ENCODE results near the gene UNC5CL.
"Not testable (repeated sequence)": the region's sequence is repeated elsewhere in the genome, so short reads cannot be mapped to it uniquely, and the experiment has no call there.

The UNC5CL gene

DNA sequence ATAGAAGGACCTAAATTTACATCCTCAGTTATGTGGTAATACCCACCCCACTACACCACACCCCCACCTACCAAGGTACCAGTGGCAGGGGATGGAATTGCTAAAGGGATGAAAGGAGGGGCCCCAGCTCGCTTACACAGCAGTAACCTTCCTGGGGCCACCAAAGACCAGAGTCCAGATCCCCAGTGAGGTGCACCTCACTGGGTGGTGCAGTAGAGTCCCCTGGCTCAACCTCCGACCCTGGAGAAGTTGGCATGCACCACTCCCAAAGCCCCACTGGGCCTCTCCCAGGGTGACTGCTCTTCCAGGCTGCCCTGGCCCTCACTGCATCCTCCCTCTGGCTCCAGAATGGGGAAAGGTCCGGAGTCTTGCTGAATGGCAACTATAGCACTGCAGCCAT is 816 bp downstream of the UNC5CL start:
- DNase-seq (ENCODE audit: low read depth in 2 of 2), result no peak

DNA sequence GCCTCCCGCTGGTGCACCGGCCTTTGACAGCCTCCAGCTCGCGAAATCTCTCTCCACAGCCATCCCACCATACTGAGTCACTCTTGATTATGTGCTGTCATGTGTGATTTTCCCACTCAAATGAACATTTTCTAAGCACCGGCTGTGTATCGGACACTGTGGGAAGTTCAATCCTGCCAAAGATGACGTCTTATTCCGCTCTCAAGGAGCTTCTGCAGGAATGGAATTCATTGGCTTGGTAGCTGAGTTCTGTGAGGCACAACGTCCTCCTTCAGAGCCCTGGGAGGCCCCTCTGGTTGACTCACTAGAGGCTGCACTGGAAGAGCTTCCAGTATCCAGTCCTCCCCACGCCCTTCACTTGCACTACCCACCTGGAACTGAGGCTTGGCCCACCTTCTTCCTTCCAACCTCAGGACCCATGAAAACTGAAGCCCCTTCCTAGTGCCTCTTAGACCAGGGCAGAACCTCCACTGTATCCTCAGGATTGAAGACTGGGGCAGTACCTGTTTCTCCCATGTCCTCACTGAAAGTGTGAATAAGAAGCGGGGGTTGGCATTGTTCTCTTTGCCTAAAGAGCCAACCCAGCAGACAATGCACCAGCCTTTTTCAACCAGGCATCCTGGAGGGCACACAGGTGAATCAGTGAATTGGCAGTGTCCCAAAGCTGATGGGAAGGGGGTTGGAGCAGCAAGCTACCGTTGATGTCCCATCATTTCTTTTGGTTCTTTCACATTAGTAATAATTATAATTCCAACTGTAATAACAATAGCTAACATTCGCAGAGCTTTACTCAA is 1.7 kb downstream of the UNC5CL start:
- no peak for DNase-seq (ENCODE audit: low read depth in 2 of 2)

DNA sequence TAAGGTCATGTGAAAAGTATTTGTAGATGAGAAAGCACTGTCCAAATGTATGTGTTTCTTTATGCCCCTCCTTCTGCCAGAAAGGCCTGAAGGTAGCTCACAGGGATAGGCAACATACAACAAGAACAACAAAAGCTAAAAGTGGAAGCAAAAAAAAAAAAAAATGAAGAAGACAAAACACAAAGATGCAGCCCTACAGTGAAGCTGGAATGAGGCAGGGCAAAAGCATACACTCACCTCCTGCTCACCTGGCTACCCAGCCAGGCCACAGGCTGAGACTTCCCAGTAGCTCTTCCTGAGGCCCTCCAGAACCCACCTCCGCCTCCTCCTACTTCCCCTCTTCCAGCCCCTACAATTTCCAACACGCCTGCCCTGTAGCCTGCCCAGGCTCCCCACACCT is 2.4 kb downstream of the UNC5CL start:
- DNase-seq (ENCODE audit: low read depth in 2 of 2), result no peak

DNA sequence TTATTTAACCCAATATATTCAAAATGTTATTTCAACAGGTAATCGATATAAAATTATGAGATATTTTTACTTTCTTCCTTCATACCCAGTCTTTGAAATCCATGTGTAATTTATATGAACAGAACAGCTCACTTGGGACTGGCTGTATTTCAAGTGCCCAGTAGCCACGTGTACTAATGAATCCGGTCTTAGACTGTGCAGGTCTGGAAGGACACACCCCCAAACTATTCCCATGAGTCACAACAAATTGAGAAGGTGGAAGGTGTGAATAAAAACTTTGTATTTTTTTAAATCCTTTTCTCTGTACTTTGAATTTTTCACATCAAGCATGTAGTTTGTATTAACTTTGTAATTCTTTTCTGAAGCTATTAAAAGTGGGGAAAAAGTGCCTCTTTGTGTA is 2.8 kb downstream of the UNC5CL start:
- no peak for DNase-seq (ENCODE audit: low read depth in 2 of 2)

DNA sequence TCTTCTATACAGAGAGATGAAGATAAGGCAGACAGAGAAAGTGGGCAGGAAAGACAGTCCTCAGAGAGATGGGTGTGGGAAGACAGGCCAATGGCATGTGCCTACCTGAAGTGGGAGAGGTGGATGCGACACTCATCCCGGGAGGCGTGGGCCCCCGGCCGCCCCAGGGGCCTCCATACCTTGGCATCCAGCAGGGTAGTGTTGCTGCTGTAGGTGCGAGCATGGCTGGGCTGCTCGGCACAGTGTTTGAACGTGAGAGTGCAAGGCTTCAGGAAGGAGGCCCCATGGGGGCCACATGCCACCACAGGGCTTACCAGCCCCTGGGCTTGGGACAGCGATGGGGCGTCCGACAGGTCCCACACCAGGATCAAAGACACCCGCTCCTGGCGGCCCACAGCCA is 5.2 kb downstream of the UNC5CL start:
- no peak for DNase-seq (ENCODE audit: low read depth in 2 of 2)

DNA sequence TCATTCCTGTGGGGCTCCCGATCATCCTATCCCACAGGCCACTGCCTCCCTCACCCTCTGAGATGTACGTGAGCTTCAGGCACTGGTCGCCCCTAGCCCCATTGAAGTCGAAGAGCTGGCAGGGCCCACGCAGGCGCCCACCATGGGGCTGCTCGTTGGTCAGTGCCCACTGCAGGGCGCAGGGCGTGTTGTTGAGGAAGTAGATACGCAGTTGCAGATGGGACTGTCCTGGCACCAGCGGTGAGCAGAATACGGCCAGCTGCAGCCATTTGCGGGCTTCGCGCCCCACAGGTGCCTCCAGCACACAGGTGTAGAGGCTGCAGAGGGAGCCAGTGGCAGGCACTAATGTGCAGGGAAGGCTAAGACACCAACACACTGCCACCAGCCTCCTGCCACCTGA is 6.2 kb downstream of the UNC5CL start:
- no peak for DNase-seq (ENCODE audit: low read depth in 2 of 2)

DNA sequence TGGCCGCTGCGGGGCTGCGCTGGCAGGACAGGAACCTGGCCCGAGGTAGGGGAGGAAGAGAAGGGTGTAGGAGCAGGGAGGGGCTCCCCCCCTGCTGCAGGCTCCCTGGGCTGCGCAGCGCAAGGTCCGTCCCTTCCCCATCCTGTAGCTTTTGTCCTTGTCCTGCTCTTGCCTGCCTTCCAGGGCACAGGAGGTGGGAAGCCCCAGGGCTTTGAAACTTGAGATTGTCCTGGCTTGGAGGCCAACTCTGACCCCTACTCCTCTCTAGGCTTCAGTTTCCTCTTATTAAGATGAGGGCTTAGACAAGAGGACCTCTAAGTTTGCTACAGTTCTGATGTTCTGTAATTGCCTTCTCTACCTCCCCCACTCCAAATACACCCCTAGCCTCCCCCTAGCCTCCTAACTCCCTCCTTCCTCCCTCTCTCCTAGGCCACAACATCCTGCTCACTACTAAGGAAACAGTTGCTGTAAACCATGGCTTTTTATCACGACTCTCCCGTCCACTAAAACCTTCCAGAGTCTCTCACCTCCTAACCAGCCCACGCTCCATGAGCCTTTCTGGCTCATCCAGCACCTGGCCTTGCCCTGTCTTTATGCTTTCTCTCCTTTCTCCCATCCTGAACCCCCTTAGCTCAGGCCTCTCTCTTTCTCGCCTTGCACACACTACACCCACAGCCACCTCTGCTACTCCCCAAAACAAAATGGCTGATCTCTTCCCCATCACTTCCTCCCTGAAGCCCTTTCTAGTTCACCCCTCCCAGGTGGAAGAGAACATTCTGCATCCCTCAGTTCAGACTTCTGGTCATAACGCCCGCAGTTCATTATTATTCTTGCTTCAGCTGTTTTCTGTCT is 10.2 kb downstream of the UNC5CL start:
- DNase-seq (ENCODE audit: low read depth in 2 of 2), result no peak

DNA sequence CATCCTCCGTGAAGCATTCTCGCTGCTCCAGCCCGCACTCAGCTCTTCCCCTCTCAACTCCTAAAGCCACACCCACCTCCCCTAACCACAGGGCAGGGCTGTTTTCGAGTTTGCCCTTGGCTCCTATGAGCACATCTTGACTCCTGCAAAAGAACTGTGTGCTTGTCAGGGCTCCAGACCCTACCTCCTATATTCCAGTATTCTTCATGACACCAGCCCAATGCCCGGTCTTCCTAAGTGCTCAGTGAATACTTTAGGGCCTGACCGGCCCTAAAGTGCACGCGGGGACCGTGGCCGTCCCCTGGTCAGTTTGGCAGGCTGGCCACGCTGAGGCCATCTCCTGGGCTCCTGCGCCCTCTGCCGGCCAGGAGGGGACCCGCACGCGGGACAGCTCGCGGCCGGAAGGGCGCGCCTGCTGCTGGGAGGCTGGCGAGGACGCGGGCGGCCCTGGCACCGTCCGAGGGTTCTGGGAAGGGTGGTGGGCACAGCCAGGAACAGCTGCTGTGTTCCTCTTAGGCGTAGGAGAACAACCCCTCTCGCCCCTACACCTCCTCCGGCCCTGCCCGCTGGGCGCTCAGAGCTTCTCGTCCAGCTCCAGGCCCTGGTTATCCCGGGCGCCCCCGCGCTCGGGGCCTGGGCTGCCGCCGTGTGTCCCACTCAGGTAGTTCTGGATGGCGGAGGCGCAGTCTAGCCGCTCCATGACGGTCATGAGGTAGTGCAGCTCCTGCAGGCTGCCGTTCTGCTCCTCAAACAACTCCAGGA is 11.0 kb downstream of the UNC5CL start:
- peak; percentile 66 to 79 for DNase-seq (ENCODE audit: low read depth in 2 of 2)

DNA sequence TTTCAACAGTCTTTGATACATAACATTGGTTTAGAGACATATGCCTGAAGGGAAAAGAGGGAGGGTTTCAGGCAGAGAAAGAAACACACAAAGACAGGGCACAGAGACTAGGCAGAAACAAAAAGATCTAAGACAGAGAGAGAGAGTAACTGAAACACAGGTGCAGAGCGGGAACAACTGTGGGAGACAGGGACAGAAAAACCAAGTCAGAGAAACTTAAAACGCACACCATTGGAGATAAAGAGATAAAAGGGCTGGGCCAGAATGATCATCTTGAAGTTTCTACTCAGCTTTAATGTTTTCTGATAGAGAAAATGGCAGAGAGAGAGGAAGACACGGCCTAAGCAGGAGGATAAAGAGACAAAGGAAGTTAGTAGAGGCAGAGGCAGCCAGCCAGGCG is 11.8 kb downstream of the UNC5CL start:
- no peak for DNase-seq (ENCODE audit: low read depth in 2 of 2)

DNA sequence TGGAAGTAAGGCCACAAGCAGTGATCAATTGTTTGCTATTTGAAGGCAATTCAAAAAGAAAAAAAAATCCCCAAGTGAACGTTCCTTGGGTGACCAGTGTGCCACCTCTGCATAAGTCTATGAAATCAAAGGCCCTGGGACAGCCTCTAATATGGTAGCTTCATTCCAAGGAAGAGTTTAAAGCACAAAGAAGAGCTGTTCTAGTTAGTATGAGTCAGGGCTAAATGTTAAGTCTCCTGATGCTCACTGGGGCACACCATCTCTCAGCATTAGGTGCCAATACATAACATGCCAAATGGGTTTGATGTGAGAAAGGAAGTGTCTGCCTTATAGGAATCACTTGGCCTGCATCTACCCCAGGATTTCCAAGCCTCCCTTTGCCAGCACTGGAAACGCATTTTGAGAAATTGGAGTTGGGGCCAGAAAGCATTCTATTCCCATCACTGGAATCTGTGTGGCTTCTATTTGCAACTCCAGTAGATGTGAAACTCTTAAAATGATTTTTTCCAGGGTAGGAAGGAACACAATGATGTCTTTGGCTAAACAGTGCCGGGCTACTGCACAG is 13.0 kb downstream of the UNC5CL start:
- DNase-seq (ENCODE audit: low read depth in 2 of 2), result no peak

DNA sequence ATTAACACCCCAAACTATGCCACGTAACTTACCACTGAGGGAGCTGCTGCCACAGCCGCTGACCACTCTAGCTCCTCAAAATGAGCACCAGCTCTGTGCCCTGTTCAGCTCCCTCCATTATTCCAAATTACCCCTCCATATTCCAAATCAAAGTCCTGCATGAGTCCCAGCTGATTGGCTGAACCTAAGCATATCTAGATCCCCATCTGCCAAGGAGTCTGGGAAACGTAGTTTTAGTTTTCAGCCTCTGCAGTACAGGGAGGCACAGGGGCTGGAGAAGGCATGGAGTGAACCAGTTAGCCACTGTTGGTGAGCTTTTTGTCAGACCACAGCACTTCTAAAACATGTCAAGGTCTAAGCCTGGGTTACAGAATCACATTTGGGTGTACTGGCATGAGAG is 15.9 kb downstream of the UNC5CL start:
- no peak for DNase-seq (ENCODE audit: low read depth in 2 of 2)

DNA sequence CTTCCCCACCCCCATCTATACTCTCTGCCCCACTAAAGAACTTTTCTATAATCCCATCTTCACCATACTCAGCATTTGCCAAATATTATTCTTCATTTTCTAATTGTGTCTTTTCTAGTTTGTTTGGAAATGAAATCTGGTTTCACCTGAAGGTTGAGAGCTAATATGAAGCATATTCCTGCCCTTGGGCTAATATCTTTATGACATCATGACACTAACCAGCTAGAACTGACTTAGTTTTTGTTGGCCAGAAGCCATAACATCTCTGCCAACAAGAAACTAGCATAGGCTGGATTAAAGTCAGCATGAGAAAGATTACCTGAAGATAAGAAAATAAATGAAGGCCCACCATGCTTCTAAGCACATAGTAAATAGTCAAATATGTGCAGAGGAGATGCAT is 16.7 kb downstream of the UNC5CL start:
- no peak for DNase-seq (ENCODE audit: low read depth in 2 of 2)

DNA sequence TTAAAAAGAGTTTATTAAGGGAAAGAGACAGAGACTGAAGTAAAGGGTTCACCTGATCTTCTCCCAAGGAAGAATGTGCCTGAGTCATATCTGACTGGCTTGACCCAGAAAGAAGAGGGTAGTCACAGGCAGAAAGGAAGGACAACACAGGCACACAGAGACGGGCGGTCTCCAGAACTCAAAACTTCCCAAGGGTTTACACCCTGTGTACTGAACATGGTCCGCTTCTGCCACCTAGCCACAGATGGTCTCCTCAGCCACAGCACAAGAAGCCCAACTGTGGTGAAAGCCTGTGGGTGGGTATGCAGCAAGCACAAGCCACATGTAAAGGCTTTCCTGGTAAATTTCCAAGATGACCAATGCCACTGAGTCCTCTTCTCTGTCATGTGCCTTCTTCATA is 17.2 kb downstream of the UNC5CL start:
- DNase-seq (ENCODE audit: low read depth in 2 of 2), result no peak

DNA sequence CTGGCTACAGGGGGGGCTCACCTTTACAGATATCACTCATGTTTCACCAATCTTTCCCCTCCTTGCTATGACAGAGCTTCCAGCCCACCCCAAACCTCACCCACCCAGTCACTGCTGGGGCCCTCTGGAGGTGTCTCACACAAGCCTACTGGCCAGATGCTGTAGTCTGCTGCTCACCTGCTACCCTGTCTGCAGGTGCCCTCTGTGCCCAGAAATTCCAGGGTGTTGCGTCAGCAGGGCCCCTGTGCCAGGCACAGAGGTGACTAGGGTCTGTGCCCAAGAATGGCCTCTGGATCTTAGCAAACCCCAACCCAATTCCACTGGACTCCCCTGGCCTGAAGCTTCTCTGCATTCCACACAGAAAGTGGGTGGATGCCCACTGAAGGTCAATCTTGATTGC is 21.4 kb downstream of the UNC5CL start:
- DNase-seq (ENCODE audit: low read depth in 2 of 2), result no peak

DNA sequence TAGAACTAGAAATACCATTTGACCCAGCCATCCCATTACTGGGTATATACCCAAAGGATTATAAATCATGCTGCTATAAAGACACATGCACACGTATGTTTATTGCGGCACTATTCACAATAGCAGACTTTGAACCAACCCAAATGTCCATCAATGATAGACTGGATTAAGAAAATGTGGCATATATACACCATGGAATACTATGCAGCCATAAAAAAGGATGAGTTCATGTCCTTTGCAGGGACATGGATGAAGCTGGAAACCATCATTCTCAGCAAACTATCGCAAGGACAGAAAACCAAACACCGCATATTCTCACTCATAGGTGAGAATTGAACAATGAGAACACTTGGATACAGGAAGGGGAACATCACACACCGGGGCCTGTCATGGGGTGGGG is 23.2 kb downstream of the UNC5CL start:
- DNase-seq (ENCODE audit: low read depth in 2 of 2), result not testable (repeated sequence)

DNA sequence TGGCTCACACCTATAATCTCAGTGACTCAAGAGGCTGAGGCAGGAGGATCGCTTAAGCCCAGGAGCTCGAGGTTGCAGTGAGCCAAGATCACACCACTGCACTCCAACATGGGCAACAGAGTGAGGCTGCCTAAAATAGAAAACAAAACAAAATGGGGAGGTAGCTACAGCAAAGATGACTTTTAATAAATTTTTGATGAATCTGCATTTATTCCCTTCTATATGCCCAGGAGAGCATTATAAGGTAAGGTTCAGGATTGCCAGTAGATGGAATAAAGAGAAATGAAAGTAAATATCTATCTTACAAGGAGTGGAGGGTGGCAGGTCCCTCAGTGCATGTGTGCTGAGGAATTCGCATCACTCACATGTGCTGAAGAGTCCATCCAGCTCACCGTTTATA is 24.2 kb downstream of the UNC5CL start:
- no peak for DNase-seq (ENCODE audit: low read depth in 2 of 2)

DNA sequence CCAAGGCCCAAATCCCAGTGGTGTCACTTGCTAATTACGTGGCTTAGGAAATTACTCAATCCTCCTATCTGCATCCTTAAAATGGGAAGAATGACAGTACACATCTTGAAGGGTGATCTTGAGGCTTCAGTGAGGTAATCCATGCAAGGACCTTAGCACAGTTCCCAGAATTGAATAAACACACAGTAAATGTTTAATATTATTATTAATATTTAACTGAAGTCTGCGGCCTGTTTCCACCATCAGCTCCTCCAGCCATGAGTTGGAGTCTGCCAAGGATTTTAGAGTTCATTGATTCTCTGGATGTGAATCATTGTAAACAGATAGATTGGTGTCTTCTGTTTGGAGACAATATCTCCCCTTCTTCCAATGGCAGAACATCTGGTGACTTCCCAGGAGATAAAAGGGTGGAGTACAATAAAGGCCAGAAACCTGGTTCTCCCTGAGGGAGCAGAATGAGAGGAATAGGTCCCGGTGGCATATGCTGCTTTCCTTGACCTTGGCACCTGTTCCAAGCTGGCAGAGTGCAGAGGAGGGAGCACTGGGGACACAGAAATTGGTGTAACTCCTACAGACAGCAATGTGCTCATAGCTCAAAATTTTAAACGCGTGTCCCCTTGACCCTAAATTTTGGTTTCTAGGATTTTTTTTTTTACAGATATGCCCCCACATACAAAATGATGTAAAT is 25.4 kb downstream of the UNC5CL start:
- no peak for DNase-seq (ENCODE audit: low read depth in 2 of 2)

DNA sequence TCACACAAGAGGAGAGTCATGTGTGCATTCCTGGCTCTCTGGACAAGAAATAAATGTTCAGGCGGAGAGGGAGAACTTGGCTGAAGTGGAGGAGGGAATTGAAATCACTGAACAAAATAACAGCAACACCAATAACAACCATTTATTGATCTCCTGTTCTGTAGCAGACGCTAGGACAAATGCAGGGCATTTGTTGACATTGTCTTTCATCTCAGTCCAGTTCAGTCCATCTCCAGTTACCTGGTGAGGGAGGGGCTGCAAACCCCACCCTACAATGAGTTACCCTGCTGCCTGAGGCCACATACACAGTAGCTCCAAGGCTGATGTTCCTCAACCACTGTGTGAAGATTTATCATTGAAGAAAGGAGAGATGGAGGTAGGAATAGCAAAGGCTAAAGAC is 27.3 kb downstream of the UNC5CL start:
- no peak for DNase-seq (ENCODE audit: low read depth in 2 of 2)

DNA sequence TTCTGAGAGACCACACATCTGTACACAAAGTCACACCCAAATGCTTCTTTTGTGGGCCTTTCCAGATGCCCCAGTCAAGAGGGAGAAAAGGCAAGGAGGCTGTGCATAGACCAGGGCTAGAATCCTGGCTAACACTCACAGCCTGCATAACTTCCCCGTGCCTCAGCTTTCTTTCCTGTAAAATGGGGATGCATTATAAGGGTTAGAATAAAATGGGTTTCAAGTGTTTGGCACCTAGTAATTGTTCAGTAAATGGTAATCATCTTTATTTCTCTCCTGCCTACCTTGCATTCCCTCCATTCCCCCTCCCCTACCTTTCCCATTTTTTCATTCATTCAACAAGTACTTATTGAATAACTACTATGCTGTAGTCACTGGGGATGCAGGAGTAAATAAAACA is 29.4 kb downstream of the UNC5CL start:
- no peak for DNase-seq (ENCODE audit: low read depth in 2 of 2)

DNA sequence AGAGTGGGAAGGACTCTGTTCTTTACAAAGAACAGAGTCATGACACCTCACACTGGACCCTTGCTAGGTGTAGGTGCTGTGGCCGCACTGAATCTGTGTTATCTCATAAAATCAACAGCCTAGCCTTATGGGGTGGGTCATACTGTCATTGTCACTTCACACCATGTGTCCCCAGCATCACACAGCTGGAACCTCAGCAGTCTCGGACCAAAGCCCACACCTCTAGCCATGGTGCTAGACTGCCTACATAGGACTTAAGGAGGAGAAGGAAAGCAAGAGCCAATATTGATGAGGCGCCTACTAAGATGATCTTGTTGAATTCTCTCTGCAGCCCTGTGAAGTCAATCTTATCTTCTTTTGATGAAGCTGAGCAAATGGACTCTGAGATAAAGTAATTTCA is 31.0 kb downstream of the UNC5CL start:
- DNase-seq (ENCODE audit: low read depth in 2 of 2), result no peak

DNA sequence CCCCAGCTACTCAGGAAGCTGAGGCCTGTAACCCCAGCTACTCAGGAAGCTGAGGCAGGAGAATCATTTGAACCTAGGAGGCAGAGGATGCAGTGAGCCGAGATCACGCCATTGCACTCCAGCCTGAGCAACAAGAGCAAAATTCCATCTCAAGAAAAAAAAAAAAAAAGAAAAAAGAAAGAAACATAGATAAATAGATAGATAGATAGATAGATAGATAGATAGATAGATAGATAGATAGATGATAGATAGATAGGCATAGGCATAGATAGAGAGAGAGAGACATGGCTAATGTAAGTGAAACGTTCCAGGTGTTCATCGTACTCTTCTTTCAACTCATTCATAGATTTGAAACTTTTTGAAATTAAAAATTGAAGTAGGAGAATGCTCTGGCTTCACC is 32.0 kb downstream of the UNC5CL start:
- not testable (repeated sequence) for DNase-seq (ENCODE audit: low read depth in 2 of 2)

DNA sequence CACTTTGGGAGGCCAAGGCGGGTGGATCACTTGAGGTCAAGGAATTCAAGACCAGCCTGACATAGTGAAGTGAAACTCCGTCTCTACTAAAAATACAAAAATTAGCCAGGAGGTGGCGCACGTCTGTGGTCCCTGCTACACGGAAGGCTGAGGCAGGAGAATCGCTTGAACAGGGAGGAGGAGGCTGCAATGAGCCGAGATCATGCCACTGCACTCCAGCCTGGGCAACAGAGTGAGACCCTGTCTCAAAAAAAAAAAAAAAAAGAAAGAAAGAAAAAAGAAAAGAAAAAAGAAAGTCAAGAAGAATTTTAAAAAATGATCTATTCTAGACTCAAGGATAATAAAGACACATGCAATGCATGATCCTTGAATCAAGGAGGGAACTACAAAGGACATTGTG is 32.8 kb downstream of the UNC5CL start:
- DNase-seq (ENCODE audit: low read depth in 2 of 2), result peak in 1 of 2 donors; percentile 33

Data from stimulated activated CD8-positive, alpha-beta memory T cell treated with anti-CD3 and anti-CD28 coated beads, Interleukin-2, amount 100 ng/mL, for 48 hours (primary cell).